HG03520 (cell line): Measurements from ENCODE around the gene SEMA5B.

Experiments
- ATAC-seq: cut with Tn5 transposase; IDR thresholded peaks from one replicate; pipeline ENCODE4 v1.9.1; 2021; ENCODE audit warnings: mild to moderate bottlenecking, moderate library complexity; ENCODE audit not compliant: unreplicated experiment

Gene SEMA5B

GRCh38 chr3:123060054-123060453 is 32.5 kb upstream of the SEMA5B start:
- no peak for ATAC-seq

- ATAC-seq = no peak
Observed at GRCh38 chr3:123058505-123058904, 30.9 kb upstream of the SEMA5B start.

- ATAC-seq = no peak
Observed at GRCh38 chr3:123055352-123055751, 27.8 kb upstream of the SEMA5B start.

GRCh38 chr3:123054931-123055330 is 27.4 kb upstream of the SEMA5B start:
- ATAC-seq = no peak

GRCh38 chr3:123054109-123054778 is 26.7 kb upstream of the SEMA5B start:
- no peak for ATAC-seq

GRCh38 chr3:123053107-123053506 is 25.5 kb upstream of the SEMA5B start:
- ATAC-seq = no peak

GRCh38 chr3:123050666-123051065 is 23.1 kb upstream of the SEMA5B start:
- ATAC-seq = no peak

- no peak for ATAC-seq
Observed at GRCh38 chr3:123048480-123049237, 21.1 kb upstream of the SEMA5B start.

GRCh38 chr3:123047062-123047319 is 19.4 kb upstream of the SEMA5B start:
- no peak for ATAC-seq

- no peak for ATAC-seq
Observed at GRCh38 chr3:123046262-123047061, 18.9 kb upstream of the SEMA5B start.

GRCh38 chr3:123044981-123045763 is 17.6 kb upstream of the SEMA5B start:
- ATAC-seq = no peak

- no peak for ATAC-seq
Observed at GRCh38 chr3:123042413-123042812, 14.8 kb upstream of the SEMA5B start.

GRCh38 chr3:123039178-123039577 is 11.6 kb upstream of the SEMA5B start:
- no peak for ATAC-seq

- ATAC-seq = no peak
Observed at GRCh38 chr3:123038751-123039150, 11.2 kb upstream of the SEMA5B start.

- ATAC-seq = no peak
Observed at GRCh38 chr3:123037015-123037375, 9.4 kb upstream of the SEMA5B start.

- ATAC-seq = no peak
Observed at GRCh38 chr3:123036352-123037014, 8.9 kb upstream of the SEMA5B start.

GRCh38 chr3:123034996-123035395 is 7.4 kb upstream of the SEMA5B start:
- ATAC-seq = no peak

GRCh38 chr3:123034120-123034519 is 6.6 kb upstream of the SEMA5B start:
- no peak for ATAC-seq

GRCh38 chr3:123032057-123032456 is 4.5 kb upstream of the SEMA5B start:
- no peak for ATAC-seq

GRCh38 chr3:123031051-123031450 is 3.5 kb upstream of the SEMA5B start:
- no peak for ATAC-seq
